GM11168 (cell line): ENCODE measurements around the gene TPRN.

Source experiments
- in situ Hi-C: fragments of 300-500 bp; cut with MboI; formaldehyde crosslinking; loops from one replicate; pipeline ENCODE4 v1.12.0; 2022; ENCODE audit warnings: low sequenced_read_pairs; ENCODE audit not compliant: unreplicated experiment

Gene TPRN

DNA sequence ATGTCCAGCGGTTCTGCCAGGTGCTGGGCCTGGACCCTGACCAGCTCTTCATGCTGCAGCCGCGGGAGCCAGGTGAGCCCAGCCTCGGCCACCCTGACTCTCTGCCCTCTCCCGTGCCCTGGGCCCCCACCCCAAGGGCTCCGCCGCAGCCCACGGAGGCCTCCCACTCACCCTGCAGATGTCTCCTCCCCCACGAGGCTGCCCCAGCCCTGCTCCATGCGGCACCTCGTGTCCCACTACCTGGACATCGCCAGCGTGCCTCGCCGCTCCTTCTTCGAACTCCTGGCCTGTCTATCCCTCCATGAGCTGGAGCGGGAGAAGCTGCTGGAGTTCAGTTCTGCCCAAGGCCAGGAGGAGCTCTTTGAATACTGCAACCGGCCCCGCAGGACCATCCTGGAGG, 14.1 kb upstream of the TPRN start:
- in situ Hi-C loops = no loop called here

DNA sequence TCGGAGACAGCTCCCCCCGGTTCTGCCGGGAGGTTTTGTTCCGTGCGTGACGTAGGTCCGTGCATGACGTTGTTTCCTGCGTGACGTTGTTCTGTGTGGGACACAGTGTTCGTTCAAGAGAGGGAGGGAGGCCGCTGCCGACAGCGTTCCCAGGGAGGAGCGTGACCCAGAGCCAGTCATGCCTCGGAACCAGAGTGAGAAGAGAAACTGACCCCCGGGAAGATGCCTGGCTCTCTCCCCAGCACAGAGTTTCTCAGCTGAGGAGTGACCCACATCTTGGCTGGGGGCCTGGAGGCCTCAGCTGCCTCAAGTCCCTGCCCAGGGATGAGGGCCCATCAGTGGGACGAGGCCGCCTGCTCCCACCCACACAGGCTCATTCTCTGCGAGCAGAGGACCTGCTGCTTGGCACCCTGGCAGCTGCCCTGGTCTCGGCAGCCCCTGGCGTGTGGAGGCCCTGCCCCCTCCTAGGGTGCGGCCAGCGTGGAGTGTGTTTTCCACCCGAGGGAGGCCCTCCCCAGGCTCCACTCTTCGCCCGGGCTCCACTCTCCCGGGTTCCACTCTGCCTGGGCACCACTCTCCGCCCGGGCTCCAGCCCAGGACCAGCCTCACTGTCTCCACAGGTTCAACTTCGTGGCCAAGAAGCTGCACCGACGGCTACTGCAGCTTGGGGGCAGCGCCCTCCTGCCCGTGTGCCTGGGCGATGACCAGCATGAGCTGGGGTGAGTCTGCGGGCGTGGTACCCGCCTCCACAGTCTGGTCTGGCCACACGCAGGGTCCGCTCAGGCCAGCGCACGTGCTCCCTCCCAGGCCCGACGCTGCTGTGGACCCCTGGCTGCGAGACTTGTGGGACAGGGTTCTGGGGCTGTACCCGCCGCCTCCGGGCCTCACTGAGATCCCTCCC, 12.9 kb upstream of the TPRN start:
- in situ Hi-C loops = no loop called here

DNA sequence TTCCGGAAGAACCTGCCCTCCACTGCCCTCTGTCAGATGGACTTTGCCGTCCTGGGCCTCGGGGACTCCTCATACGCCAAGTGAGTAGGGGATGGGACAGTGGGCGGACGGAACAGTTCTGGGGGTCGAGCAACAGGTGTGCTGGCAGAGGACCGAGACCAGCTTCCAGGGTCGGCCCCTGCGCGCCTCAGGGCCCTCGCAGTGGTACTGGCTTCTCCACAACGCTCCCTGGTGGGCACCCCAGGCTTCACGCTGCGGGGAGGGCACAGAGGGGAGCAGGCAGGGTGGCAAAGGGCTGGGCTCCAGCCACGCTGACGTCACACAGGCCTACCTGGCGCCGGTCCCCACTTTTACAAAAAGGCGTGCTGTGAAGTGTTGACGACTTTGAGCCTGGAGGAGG, 12.0 kb upstream of the TPRN start:
- in situ Hi-C loops = no loop called here

DNA sequence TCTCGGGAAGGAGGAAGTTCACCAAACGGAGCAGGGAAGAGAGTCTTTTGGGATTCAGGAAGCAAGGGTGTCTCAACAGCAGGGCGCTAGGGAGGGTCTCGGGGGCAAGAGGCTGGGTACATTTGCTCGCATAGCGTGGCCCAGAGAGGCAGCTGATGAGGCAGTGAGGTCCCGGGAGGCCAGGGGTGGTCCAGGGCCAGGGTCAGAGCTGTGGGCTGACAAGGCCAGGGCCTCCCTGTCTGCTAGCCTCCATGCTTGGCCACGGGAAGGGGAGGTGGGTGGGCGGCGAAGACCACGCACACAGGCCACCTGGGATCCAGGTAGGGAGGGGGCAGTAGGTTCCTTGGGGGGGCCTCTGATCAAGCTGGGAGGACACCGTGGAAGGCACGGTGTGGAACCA, 11.0 kb upstream of the TPRN start:
- in situ Hi-C loops = no loop called here

DNA sequence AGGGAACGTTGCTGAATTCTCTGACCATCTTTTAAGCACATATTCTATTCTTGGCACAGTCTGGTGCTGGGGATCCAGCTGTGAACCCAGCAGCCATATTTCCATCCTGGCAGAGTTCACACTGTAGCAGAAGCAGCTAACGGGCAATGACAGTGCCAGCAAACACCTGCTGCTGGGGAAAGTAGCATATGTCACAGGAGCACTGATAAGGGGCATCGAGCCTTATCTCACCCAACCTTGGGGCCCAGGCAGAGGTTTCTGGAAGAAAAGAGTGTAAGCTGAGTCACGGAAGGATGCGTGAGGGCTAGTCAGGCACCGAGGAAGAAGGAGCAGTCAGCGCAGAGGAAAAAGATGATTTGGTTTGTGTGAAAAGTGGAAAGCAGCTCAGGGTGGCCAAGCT, 6.1 kb upstream of the TPRN start:
- in situ Hi-C loops = no loop called here

DNA sequence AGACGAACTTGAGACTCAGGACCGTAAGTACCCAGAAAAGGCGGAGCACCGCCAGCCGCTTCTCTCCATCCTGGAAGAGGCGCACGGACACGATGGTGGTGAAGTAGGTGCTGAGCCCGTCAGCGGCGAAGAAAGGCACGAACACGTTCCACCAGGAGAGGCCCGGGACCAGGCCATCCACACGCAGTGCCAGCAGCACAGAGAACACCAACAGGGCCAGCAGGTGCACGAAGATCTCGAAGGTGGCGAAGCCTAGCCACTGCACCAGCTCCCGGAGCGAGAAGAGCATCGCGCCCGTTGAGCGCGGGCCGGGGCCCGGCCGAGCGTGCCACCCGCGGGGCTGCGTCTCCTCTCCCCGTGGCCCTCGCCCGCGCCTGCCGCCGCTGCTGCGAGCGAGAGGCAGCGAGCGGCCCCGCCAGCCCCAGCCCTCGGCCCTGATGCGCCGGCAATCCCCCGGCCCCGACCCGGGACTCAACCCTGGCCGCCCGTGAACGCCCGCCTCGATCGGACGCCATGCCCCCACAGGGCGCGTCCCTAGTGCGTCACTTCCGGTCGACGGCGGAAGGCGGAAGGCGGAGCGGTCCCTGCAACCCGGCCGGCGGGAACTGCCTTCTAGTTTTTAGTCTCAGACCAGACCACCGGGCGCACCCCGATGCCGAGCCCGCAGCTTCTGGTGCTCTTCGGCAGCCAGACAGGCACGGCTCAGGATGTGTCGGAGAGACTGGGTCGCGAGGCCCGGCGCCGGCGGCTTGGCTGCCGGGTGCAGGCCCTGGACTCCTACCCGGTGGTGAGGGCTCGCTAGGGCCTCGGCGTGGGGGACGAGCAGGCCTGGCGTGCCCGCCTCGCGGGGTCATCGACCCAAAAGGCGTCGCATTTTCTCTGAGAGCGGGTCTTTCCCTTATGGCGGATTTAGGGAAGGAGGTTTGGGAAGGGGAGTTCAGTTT, 4.9 kb upstream of the TPRN start, which contains the start of the genes NDOR1 and TMEM203:
TSS of gene NDOR1 (plus strand) at position 575 of the 944 bp plus-strand sequence. CDS start at position 653, 78 bp downstream.
TSS of gene TMEM203 (minus strand) at position 523 of the 944 bp plus-strand sequence. CDS start at position 289, 234 bp downstream.
- in situ Hi-C loops = no loop called here

DNA sequence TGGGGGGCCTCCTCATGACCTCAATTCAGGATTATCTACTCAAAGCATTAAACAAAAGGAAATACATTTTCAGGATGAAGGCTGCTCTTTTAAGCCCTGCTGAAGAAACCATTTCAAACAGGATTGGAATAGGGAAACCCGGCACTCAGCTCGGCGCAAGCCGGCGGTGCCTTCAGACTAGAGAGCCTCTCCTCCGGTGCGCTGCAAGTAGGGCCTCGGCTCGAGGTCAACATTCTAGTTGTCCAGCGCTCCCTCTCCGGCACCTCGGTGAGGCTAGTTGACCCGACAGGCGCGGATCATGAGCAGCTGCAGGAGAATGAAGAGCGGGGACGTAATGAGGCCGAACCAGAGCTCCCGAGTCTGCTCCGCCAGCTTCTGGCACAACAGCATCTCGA, 4.2 kb upstream of the TPRN start:
- in situ Hi-C loops = no loop called here

DNA sequence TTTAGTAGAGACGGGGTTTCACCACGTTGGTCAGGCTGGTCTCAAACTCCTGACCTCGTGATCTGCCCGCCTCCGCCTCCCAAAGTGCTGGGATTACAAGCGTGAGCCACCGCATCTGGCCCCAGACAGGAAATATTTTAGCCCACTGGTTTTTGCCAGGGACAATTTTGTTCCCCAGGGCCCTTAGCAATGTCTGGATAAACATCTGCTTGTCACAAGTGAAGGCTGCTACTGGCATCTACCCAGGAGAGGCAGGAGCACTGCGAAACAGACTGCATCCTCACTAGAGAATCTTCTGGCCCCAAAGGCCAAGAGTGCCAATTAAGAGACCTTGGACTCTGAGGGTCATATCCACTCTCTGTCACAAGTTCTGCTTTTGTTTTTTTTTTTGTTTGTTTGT, 2.4 kb upstream of the TPRN start:
- in situ Hi-C loops = no loop called here

DNA sequence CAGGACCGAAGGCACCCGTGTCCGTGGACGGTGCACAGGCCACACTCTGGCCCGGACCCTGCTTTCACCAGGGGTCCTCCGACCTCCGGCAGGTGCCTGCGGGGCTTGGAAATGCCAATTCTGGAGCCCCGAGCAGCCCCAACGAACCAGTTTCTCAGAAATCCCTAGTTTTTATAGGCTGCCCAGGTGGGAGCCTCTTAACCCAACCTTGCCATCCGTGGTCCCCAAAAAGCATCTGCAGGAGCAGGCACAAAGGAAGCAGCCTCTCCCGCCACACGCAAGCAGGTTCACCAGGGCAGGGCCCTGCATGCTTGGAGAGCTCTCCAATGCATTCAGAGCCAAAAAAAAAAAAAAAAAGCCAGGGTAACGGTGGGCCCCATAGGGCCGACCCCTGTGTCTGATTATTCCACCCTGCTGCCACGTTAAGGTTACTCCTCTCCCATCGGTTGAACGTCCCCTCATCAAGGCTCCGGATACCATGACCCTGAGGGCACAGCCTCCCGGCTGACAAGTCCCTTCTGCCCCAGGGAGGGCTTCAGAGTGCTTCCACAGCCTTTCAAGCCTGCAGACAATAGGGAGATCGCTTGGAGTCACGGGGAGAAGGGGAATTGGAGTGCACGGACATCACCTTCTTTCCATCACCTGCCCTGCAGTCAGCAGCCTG, 796 bp upstream of the TPRN start:
- in situ Hi-C loops = no loop called here

DNA sequence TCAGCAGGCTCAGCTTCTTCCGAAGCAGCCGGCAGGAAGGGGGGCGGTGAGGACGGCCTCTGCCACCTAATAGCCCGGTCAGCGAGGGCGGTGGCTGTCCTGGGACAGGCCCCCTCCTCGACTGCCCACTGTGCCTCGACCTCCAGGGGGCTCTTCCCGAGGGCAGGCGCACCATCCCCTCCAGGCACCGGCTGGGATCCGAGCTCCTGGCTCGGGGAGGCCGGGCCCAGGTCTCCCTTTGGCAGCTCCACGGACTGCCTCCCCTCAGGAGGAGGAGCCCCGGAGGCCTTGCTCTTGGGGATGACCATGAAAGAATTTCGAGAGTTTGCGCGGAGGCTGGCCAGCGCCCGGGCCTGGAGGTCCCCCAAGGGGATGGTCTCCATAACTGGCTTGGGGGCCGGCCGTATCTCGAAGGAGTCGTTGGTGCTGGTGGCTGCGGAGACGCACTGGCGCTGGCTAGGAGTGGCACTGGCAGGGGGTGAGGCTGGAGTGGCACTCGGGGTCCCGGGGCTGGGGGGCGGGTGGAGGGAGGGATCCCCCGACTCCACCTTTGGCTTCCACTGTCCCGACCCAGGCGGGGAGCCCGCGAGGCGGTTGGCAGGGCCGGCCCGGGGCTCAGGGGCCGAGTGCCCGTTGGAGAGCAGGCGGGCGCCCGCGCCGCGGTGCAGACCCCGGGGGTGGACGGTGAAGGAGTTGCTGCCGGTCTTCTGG, 975 bp downstream of the TPRN start:
- in situ Hi-C loops = no loop called here

DNA sequence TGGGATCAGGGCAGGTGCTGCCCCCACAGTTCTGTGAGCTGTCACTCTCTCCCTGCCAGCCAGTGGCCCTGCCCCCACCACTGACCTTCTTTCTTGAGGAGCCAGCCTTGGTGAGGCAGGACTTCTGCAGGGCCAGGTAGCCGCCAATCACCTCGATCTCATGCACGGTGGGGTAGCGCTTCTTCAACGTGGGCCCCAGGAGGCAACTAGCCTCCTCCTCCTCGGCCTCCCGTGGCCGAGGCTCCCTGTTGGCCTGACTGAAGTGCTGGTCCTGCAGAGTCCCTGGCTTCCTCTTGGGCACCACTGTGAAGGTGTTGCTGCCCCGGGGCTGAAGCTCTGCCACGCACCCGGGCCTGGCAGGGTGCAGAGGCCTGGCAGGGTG, 1.6 kb downstream of the TPRN start:
- in situ Hi-C loops = no loop called here

DNA sequence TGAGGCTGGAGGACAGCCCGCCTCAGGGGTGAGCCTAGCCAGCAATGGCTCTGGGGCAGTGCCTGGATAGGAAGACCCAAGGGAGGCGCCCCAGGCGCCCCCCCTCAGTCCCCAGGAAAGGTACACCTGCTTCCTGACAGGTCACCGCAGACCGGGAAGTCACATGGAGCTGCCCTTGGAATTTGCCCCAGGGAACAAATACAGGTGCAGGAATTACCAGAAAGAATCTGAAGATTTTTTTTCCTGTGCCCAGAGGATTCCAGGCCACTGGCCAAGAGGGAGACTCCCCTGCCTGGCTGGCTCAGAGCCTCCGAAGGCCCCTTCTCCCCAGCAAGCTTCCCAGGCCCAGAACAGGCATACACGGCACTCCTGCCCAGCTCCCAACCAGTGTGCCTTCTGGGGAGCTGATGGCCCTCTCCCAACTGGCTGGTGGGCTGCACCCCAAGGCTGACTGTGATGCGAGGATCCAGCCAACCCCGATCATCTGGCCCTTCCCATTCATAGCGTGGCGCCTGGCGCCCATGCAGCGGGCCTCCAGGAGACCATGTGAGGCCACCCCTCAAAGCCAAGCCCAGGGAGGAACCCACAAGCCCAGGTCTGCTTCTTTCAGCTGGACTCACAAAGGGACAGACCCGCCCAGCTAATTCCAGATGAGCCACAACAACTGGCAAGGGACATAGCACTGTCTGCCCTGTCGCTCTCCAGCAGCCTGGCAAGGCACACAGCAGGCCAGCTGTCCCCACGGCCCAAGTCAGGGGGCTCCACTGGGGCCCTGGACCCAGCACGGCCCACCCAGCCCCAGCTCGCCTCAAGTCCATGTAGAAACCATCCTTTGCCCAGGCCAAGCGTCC, 2.3 kb downstream of the TPRN start:
- in situ Hi-C loops = no loop called here

DNA sequence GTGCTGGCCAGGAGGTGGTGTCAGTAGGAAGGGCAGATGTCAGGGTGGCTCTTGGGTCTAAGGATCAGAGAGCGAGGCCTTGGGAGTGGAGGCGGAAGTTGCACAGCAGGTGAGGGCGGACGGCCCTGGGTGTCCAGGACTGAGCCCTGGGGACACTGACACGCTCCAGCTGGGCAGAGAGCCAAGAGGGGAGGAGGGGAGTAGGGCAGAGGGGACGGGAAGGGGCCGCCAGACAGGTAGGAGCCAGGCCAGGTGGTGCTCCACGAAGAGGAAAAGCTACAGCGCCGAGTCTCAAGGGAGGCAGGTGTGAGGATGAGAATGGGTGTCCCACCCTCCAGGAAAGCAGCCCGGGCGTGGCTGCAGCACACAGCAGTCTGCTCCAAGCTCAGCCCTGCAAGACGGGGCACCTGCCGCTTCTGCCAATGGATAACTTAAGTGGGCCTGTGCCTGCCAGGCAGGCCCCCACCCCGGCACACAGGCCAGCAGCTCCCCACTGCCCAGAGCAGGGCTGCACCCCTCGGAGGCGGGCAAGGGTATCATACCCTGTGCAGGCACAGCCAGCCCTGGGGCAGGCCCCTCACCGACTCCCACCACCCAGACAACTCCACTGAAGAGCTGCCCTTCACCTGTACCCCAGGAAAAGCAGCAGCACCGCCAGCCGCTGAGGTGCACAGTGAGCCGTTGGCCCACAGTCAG, 4.9 kb downstream of the TPRN start:
- in situ Hi-C loops = no loop called here

DNA sequence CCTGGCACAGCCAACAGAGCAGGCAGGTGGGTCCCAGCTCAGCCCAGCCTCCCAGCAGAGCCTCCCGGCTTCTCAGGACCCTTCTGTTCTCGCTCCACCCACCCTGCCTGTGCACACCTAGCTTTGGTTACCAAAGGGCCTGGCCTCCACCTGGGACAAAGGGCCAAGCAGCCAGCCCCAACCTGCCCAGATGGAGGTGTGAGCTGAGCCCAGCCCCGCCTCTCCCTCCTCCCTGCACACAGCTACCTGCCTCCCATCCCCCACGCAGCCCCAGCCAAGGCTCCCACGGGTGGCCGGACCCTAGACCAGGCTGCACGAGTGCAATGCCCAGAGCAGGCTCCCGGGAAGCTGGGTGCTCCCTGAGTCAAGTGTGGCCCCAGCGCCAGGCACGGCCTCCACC, 5.6 kb downstream of the TPRN start:
- in situ Hi-C loops = no loop called here

DNA sequence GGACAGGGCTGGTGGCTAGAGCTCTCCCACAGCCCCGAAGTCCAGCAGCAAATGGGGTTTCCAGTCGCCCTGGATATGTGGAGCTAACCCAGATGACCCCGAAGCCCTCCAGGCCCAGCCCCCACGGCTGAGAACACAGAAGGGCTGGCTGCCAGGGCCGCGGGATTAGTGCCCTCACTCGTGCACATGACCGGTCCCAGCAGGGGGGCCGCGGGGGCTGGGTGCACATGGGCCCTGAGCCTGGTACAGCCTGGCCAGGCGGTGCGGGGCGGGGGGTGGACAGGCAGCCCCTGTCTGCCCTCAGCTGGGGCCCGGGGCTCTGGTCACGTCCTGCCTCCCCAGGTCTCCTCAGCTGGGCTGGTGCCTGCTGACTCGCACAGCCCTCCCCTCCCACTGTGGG, 6.2 kb downstream of the TPRN start:
- in situ Hi-C loops = no loop called here

DNA sequence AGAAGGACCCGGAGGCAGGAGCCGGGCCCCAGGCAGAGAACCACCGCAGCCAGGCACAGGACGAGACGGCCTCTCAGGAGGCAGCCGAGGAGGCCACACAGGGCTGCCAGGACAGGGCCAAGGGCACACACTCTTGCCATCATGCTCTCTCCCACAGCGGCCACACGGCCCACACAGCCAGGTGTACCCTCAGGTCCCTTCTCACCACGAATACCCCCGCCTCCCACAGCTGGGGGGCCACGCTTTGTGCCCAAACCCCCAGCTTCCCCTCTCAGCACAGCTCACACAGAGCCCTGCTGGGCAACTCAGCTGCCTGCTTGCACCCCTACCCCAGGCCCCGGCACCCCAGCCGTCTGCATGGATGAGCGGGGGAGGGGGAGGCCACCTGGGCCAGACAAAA, 6.8 kb downstream of the TPRN start:
- in situ Hi-C loops = no loop called here

DNA sequence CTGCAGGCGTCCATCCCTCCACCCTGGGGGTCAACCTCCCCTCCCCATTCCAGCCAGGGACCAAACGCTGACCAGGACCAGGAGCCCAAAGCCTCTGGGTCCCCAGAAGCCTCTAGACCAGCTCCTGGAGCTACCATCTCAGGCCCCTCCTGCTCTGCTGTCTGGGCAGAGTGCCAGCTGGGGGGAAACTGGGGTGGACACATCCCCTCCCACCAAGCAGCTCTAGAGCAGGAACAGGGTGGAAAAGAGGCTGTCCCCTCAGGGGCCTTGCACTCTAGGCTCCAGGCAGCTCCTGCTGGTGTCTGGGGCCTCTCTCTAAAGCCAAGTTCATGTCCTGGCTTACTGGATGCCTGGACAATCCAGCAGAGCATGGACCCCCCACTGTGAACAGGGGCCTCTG, 7.7 kb downstream of the TPRN start:
- in situ Hi-C loops = no loop called here

DNA sequence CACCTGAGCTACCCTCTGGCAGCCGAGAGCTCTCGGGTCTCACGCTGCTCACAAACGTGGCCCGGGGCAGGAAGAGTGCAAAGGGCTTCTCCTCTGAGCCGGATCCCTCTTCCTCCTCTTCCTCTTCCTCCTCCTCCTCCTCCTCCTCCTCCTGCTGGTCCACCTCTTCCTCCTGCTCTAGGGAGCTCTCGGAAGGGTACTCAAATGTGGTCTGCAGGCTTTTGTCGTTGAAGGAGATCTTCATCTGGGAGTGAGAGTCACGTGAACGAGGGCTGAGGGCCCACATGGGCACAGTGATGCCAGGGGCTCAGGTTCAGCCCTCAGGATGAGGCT, 8.1 kb downstream of the TPRN start:
- in situ Hi-C loops = no loop called here
